Activated T-cell treated with anti-CD3 and anti-CD28 coated beads for 24 hours (primary cell): ENCODE results near the gene XAB2.

Experiments
- DNase-seq: peaks from one replicate; pipeline ENCODE4 v3.0.0-alpha.2; 2020; ENCODE audit warnings: low read depth

The XAB2 gene

GRCh38 chr19:7632340-7633203 lies 3.2 kb upstream of the XAB2 start:
- DNase-seq = no peak

- no peak for DNase-seq
Observed at GRCh38 chr19:7631577-7631976, 2.2 kb upstream of the XAB2 start.

- DNase-seq = no peak
Observed at GRCh38 chr19:7628589-7629311, 595 bp downstream of the XAB2 start.

GRCh38 chr19:7627166-7627565 lies 2.2 kb downstream of the XAB2 start:
- no peak for DNase-seq

GRCh38 chr19:7625763-7626372 lies 3.5 kb downstream of the XAB2 start:
- no peak for DNase-seq

GRCh38 chr19:7624810-7625209 lies 4.5 kb downstream of the XAB2 start:
- no peak for DNase-seq

- DNase-seq = no peak
Observed at GRCh38 chr19:7623725-7624603, 5.4 kb downstream of the XAB2 start.

GRCh38 chr19:7622933-7623685 lies 6.2 kb downstream of the XAB2 start:
- no peak for DNase-seq

- no peak for DNase-seq
Observed at GRCh38 chr19:7620442-7621412, 8.6 kb downstream of the XAB2 start.

GRCh38 chr19:7619671-7620441 lies 9.5 kb downstream of the XAB2 start:
- DNase-seq = no peak

GRCh38 chr19:7618771-7619510 lies 10.4 kb downstream of the XAB2 start:
- DNase-seq = no peak

DNA sequence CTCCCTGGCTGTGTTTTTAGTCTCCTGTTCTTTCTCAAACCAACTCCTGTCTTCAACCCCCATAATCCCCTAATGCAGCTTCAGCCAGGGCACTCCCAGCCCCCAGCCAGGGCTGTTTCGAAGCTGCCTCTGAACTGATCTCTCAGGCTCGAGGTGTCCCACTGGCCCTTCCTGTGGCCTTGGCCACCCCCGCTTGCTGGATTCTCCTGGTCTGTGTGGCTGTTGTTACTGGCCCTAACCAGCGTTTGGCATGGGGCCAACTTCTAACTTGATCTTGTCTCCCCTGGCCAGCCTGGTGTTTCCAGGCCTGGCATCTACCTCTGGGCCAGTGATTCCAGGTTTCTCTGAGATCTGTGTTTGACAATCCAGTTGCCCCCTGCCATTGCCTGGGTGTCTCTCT lies 11.0 kb downstream of the XAB2 start:
- DNase-seq = no peak

DNA sequence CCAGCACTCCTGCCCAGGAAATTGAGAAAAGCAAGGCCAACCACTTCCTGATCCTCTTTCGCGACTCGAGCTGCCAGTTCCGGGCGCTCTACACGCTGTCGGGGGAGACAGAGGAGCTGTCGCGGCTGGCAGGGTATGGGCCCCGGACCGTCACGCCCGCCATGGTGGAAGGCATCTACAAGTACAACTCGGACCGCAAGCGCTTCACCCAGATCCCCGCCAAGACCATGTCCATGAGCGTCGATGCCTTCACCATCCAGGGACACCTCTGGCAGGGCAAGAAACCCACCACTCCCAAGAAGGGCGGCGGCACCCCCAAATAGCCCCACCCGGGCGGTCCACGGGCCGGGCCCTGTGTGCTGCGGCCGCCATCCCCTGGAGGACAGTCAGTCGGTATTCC lies 11.6 kb downstream of the XAB2 start:
- DNase-seq = no peak

DNA sequence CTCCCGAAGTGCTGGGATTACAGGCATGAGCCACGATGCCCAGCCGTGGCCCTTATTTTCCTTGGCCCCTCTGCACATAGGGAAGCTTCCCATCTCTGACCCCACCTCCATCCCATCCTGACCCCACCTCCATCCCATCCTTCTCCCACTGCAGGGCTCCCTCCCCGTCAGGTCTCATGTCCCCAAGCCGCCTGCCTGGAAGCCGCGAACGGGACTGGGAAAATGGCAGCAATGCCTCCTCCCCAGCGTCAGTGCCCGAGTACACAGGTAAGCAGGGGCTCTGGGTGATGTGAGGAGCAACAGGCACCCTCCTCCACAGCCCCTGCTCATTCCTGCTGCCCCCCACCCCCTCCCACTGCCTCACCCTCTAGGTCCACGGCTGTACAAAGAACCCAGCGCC lies 12.2 kb downstream of the XAB2 start:
- DNase-seq = no peak

- DNase-seq = no peak
Observed at GRCh38 chr19:7614859-7615741, 14.2 kb downstream of the XAB2 start.

- DNase-seq = no peak
Observed at GRCh38 chr19:7612282-7613274, 16.8 kb downstream of the XAB2 start.
